Nephron progenitor cell (in vitro differentiated cells): Measurements from ENCODE around the gene TMEM170A.

ENCODE experiments used
- DNase-seq: peaks from one replicate; pipeline ENCODE4 v3.0.0; 2021
- H3K27ac Mint-ChIP-seq: 2 replicates; pipeline ENCODE4 v1.8.0; 2021; ENCODE audit warnings: mild to moderate bottlenecking, moderate library complexity, mixed read lengths
- H3K27me3 Mint-ChIP-seq: 2 replicates; pipeline ENCODE4 v1.8.0; 2021; ENCODE audit warnings: mild to moderate bottlenecking, low read depth, mixed read lengths; ENCODE audit not compliant: poor library complexity
- H3K36me3 Mint-ChIP-seq: 2 replicates; pipeline ENCODE4 v1.8.0; 2021; ENCODE audit warnings: low read depth, mixed read lengths
- H3K4me1 Mint-ChIP-seq: 2 replicates; pipeline ENCODE4 v1.8.0; 2021; ENCODE audit warnings: mixed read lengths
- H3K4me3 Mint-ChIP-seq: 2 replicates; pipeline ENCODE4 v1.8.0; 2021; ENCODE audit warnings: mild to moderate bottlenecking, moderate library complexity, mixed read lengths
- H3K9me3 Mint-ChIP-seq: 2 replicates; pipeline ENCODE4 v1.8.0; 2021; ENCODE audit warnings: mild to moderate bottlenecking, moderate library complexity, mixed read lengths
- CTCF ChIP-seq: fragments of 200-600 bp; sonication (generic); IDR thresholded peaks from 2 replicates; pipeline ENCODE4 v1.5.0; 2021; ENCODE audit warnings: antibody characterized with exemption

The TMEM170A gene

DNA sequence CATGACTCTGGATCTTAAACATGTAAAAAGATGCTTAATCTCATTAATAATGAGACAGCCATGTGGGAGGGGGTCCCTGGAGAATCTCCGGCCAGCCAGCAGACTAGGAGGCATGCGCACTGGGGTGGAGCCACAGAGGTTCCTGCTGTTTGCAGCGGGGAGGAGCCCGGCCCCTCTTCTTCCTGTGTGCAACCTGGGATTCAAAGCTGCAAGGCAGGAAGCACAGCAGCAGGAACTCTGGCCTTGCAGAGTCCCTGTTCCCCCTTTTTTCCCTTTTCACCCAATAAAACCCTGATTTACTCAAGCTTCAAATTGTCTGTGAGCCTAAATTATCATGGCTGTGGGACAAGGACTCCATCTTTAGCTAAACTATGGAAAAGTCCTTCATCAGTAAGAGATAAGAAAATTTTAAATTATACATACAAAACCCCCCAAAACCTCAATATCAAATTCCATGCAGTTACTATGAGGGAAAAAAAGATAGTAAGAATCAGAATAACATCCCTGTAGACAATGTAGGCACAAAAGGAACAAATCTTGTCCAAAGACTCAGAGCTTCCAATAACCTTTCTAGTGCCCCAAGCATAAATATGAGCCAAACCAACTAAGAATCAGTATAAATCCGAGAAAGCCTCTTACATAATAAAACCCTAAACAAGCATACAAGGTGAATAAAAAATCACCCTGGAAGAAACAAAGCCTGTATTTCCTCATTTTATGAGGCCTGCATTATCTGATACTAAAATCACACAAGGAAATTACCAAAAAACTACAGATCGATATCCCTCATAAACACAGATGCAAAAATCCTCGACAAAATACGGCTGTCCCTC is 43.3 kb downstream of the TMEM170A start:
- no peak for TF ChIP-seq CTCF
- Mint-ChIP-seq H3K36me3 (peaks cover 29% of the 10 kb centered on the region), H3K4me1 (peaks cover 35% of the 10 kb centered on the region), H3K27ac (peak overlapping the region; percentile 85), H3K9me3 (no peaks in the 10 kb centered on the region), H3K27me3 (no peaks in the 10 kb centered on the region), H3K4me3 (peak overlapping the region; percentile 55)
- DNase-seq: peak; percentile 88

DNA sequence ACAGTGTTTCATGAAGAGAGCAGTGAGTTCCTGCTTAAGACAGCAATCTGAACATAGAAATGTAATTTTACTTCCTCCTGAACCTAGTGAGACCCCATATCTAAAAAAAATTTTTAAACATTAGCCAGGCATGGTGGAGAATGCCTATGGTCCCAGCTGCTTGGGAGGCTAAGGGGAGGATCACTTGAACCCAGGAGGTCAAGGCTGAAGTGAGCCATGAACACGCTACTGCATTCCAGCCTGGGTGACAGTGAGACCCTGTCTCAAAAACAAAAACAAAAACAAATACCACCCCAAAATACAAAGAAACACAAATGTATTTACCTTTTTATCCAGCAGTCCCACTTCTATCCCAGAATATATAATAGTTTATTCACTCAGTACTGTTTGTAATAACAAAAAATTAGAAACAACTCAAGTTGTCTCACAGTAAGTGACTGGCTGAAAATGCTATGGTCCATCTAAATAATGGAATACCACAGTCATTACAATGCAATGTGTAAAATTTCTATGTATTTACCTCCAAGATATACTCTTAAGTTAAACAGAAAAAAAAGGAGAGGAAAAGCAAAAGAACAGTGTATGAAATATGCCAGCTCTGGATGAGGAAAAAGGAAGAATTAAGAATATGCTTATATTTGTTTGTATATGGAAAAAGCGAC is 47.5 kb downstream of the TMEM170A start:
- no peak overlapping the region for H3K4me3 Mint-ChIP-seq
- H3K36me3 Mint-ChIP-seq: peaks cover 19% of the 10 kb centered on the region
- DNase-seq: no peak
- no peak overlapping the region for H3K27ac Mint-ChIP-seq
- no peaks in the 10 kb centered on the region for H3K27me3 Mint-ChIP-seq
- no peaks in the 10 kb centered on the region for H3K9me3 Mint-ChIP-seq
- H3K4me1 Mint-ChIP-seq: peaks cover 35% of the 10 kb centered on the region
- TF ChIP-seq CTCF: no peak

- no peaks in the 10 kb centered on the region for H3K9me3 Mint-ChIP-seq
- no peak overlapping the region for H3K4me3 Mint-ChIP-seq
- no peak for DNase-seq
- peak overlapping the region; percentile 84 for H3K27ac Mint-ChIP-seq
- no peaks in the 10 kb centered on the region for H3K27me3 Mint-ChIP-seq
- no peak for TF ChIP-seq CTCF
- H3K36me3 Mint-ChIP-seq: peaks cover 33% of the 10 kb centered on the region
- H3K4me1 Mint-ChIP-seq: peaks cover 19% of the 10 kb centered on the region
Observed at GRCh38 chr16:75415169-75415905, 49.2 kb downstream of the TMEM170A start.

DNA sequence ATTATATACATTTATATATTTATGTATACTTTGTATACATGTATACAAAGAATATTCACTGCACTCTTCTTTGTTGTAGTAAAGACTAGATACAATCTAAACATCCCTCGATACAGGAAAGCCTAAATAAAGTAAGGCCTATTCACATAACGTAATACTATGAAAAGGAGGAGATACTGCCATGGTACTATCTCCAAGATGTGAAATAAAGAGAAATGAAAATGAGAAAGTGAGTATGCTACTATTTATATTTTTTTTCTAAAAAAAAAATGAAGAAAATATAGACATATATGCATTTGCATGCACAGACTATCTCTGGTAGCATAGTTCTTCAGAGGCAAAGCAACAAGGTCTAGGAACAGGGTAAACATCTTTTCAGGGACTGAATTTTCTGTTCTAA is 50.5 kb downstream of the TMEM170A start:
- H3K4me1 Mint-ChIP-seq: peaks cover 15% of the 10 kb centered on the region
- DNase-seq: no peak
- H3K4me3 Mint-ChIP-seq: no peak overlapping the region
- TF ChIP-seq CTCF: no peak
- no peaks in the 10 kb centered on the region for H3K9me3 Mint-ChIP-seq
- H3K27ac Mint-ChIP-seq: no peak overlapping the region
- H3K27me3 Mint-ChIP-seq: no peaks in the 10 kb centered on the region
- H3K36me3 Mint-ChIP-seq: peaks cover 45% of the 10 kb centered on the region

- peaks cover 48% of the 10 kb centered on the region for H3K36me3 Mint-ChIP-seq
- H3K27ac Mint-ChIP-seq: no peak overlapping the region
- no peaks in the 10 kb centered on the region for H3K9me3 Mint-ChIP-seq
- no peak for TF ChIP-seq CTCF
- H3K27me3 Mint-ChIP-seq: peaks cover 4% of the 10 kb centered on the region
- H3K4me1 Mint-ChIP-seq: no peaks in the 10 kb centered on the region
- no peak for DNase-seq
- no peak overlapping the region for H3K4me3 Mint-ChIP-seq
Observed at GRCh38 chr16:75406943-75407342, 57.5 kb downstream of the TMEM170A start.
